HFFc6 (cell line): ENCODE measurements around the gene SMYD3. TPM values are rescaled to one million over a fixed set of nuclear protein-coding genes. Genes with fewer than 3 reads are reported as not detected.

Source experiments
- DNase-seq: peaks from one replicate; pipeline ENCODE4 v3.0.0-alpha.2; 2018
- H3K27ac Mint-ChIP-seq: 2 replicates; pipeline ENCODE4 v1.8.0; 2020; ENCODE audit warnings: mild to moderate bottlenecking, mixed read lengths
- H3K27me3 Mint-ChIP-seq: 2 replicates; pipeline ENCODE4 v1.8.0; 2021; ENCODE audit warnings: mild to moderate bottlenecking, moderate library complexity, mixed read lengths; ENCODE audit not compliant: insufficient read depth
- H3K36me3 Mint-ChIP-seq: 2 replicates; pipeline ENCODE4 v1.8.0; 2021; ENCODE audit warnings: low read depth, mixed read lengths
- H3K4me1 Mint-ChIP-seq: 2 replicates; pipeline ENCODE4 v1.8.0; 2020; ENCODE audit warnings: low read depth, mixed read lengths
- H3K4me3 Mint-ChIP-seq: 2 replicates; pipeline ENCODE4 v1.8.0; 2020; ENCODE audit warnings: mild to moderate bottlenecking, moderate library complexity, mixed read lengths
- H3K9me3 Mint-ChIP-seq: 2 replicates; pipeline ENCODE4 v1.8.0; 2020; ENCODE audit warnings: mild to moderate bottlenecking, mixed read lengths
- total RNA-seq, 6 experiments: library from RNA; stranded (reverse); fragmentation: NEBNext Ultra II Directional; extraction: Animal tissue kit (Norgen Biotek cat#: 25700); gene quantifications; 2 replicates in 1 of 6; 3 replicates in 5 of 6; pipeline ENCODE4 v1.2.3, GENCODE V29; 2021
- TF ChIP-seq, protein P1 (sequence below): fragments of 200-600 bp; sonication (generic); IDR thresholded peaks from 2 replicates; pipeline ENCODE4 v1.5.0; 2021; ENCODE audit warnings: antibody characterized with exemption, mild to moderate bottlenecking

The SMYD3 gene
- total RNA-seq, 6 experiments from 2014 or later: 28.4 to 37.9 (median 31.2) TPM

DNA sequence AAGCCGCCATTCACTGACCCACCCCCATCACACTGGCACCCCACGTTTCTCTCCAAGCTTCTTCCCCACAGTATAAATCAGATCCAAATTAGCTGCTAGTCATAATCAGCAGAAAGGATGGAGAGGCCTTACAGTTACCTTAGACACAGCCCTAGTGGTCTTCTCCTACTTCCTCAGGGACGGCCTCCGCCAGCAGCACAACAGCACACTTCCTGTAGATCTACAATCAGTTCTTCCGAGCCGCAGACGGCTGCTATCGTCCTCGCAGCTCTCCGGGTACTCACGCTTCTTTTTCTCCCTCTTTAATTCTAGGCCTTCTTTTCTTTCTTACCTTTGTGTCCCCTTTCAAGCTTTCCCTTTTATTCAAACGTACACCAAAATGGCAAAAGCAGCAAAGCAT, 313.5 kb downstream of the SMYD3 start:
- H3K27ac Mint-ChIP-seq: no peak overlapping the region
- H3K4me3 Mint-ChIP-seq: no peak overlapping the region
- no peaks in the 10 kb centered on the region; the same call in 1 of the 2 replicates for H3K4me1 Mint-ChIP-seq
- H3K27me3 Mint-ChIP-seq: no peaks in the 10 kb centered on the region; the same call in 1 of the 2 replicates
- no peak for DNase-seq
- TF ChIP-seq, protein P1, sequence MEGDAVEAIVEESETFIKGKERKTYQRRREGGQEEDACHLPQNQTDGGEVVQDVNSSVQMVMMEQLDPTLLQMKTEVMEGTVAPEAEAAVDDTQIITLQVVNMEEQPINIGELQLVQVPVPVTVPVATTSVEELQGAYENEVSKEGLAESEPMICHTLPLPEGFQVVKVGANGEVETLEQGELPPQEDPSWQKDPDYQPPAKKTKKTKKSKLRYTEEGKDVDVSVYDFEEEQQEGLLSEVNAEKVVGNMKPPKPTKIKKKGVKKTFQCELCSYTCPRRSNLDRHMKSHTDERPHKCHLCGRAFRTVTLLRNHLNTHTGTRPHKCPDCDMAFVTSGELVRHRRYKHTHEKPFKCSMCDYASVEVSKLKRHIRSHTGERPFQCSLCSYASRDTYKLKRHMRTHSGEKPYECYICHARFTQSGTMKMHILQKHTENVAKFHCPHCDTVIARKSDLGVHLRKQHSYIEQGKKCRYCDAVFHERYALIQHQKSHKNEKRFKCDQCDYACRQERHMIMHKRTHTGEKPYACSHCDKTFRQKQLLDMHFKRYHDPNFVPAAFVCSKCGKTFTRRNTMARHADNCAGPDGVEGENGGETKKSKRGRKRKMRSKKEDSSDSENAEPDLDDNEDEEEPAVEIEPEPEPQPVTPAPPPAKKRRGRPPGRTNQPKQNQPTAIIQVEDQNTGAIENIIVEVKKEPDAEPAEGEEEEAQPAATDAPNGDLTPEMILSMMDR: no peak
- no peaks in the 10 kb centered on the region for H3K9me3 Mint-ChIP-seq
- no peaks in the 10 kb centered on the region; the same call in 1 of the 2 replicates for H3K36me3 Mint-ChIP-seq

DNA sequence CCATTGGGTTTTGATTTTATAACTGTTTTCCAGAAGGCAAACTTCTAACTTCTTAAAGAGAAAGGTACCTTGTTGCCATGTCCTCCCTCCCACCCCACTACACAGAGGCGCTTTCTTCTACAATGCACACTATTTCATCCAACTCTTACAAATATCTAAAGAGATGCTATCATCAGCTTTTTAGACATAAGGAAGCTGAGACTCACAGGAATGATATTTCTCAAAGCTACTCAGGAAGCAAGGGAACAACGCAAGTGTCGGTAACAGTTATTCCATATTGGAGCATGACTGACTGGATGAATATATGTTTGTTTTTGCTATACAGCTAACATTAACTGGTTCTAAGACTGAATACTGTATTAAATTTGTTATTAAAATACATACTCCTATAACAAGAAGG, 318.0 kb downstream of the SMYD3 start:
- Mint-ChIP-seq H3K36me3 (no peaks in the 10 kb centered on the region; the same call in 1 of the 2 replicates), H3K9me3 (no peaks in the 10 kb centered on the region), H3K27me3 (no peaks in the 10 kb centered on the region; the same call in 1 of the 2 replicates), H3K4me1 (no peaks in the 10 kb centered on the region), H3K27ac (no peak overlapping the region), H3K4me3 (no peak overlapping the region)
- TF ChIP-seq, protein P1: no peak
- no peak for DNase-seq

DNA sequence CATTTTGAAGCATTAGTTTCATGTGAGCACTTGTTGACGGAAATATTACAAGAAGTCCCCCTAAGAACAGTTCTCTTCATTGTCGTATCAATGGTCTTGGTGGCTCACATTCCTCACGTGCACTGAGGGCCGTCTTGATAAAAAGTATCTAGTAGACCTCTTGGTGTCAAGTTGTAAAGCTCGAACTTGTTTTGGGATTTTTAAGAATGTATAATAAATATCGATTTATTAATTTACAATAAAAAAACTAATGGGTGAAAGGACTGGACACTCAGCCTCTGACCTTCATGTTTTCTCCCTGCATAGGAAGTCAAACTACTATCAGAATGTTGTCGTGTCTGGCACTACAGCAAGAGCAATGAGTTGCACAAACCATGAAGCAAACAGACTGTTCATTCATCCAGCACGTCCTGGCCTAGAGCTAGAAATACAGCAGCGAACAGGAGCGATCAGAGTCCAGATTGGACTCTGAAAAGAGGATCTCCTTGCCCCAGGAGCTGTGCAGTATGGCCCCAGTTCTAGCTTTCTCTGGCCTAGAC, 319.2 kb downstream of the SMYD3 start:
- Mint-ChIP-seq H3K9me3 (no peaks in the 10 kb centered on the region), H3K4me3 (no peak overlapping the region), H3K27ac (no peak overlapping the region), H3K36me3 (no peaks in the 10 kb centered on the region), H3K4me1 (no peaks in the 10 kb centered on the region), H3K27me3 (no peaks in the 10 kb centered on the region)
- DNase-seq: no peak
- TF ChIP-seq, protein P1: no peak

DNA sequence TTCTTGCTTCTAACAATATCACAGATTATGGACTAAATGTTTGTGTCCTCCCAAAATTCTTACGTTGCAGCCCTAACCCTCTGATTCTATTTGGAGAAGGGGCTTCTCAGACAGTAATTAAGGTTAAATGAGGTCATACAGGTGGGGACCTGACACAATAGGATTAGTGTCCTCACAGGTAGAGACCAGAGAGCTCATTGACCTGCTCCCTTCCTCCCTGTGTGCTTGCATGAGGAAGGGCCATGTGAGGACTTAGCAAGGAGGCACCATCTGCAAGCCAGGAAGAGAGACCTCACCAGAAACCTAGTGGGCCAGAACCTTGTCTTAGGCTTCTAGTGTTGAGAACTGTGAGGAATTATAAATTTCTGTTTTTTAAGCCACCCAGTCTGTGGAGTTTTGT, 322.6 kb downstream of the SMYD3 start:
- no peak for DNase-seq
- H3K36me3 Mint-ChIP-seq: no peaks in the 10 kb centered on the region
- no peak overlapping the region for H3K27ac Mint-ChIP-seq
- H3K27me3 Mint-ChIP-seq: no peaks in the 10 kb centered on the region
- TF ChIP-seq, protein P1: no peak
- no peaks in the 10 kb centered on the region for H3K9me3 Mint-ChIP-seq
- H3K4me1 Mint-ChIP-seq: peaks cover 23% of the 10 kb centered on the region
- no peak overlapping the region for H3K4me3 Mint-ChIP-seq

DNA sequence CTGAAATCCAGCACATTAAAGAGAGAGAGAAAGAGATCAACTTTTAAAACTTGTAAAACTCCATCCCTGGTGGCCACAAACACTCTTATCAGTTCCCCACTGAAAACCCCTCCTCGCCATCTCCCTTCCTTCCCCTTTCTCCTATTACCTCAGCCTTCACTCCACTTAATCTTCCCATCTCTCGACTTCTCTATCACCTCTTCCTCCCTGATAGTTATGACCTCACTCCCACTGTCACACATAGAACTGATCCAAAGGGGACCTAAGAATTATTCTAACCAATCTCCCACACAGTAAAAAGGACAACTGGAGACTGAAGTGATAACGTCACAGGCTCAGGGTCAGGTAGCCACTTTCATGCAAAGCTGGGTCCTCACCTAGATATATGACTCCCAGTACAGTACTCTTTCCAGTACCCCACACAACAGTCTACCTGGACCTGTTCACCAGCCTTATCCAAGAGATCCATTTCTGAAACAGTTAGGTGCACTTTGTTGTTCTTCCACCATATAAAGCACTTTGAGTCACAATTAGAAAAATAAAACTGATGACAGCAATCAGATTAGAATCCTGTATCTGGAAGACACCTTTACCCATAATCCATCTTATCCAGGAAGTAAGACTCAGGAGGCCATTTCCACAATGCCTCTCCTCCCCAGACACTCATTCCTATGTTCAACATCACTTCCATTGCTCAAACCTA, 324.8 kb downstream of the SMYD3 start:
- no peaks in the 10 kb centered on the region for H3K9me3 Mint-ChIP-seq
- H3K36me3 Mint-ChIP-seq: peaks cover 4% of the 10 kb centered on the region; the same call in 1 of the 2 replicates
- no peak overlapping the region for H3K27ac Mint-ChIP-seq
- peaks cover 33% of the 10 kb centered on the region for H3K4me1 Mint-ChIP-seq
- no peak overlapping the region for H3K4me3 Mint-ChIP-seq
- no peak for DNase-seq
- TF ChIP-seq, protein P1: no peak
- no peaks in the 10 kb centered on the region for H3K27me3 Mint-ChIP-seq
